ENCODE data around the gene GAS2L3.
"Not testable (repeated sequence)": the region's sequence is repeated elsewhere in the genome, so short reads cannot be mapped to it uniquely, and the experiment has no call there.

The GAS2L3 gene

DNA sequence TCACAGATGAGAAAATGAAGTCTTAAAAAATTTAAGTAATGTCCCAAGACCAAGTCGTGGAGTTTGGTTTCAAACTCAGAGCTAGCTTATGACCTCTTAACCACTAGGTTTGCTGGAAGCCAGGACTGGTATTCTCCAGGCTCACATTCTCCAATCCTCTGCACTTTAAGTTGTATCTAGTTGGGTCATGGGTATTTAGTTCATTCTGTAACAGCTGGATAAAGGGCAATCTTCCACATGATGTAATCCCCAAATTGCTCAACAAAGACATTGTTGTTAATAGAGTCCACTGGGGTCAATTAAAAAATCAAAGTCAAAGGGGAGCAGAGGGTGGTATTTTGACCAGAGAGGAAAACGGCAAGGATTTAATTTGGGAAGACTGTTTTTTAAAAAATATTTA, 17.8 kb upstream of the GAS2L3 start:
- Histone ChIP-seq H3K9me3 (ENCODE audit: severe bottlenecking) (no peaks in the 10 kb centered on the region), H3K4me3 (ENCODE audit: low read depth, low read length) (no peak overlapping the region), H3K27me3 (ENCODE audit: insufficient read depth, low read depth, severe bottlenecking) (no peaks in the 10 kb centered on the region), H3K36me3 (no peaks in the 10 kb centered on the region), H3K27ac (no peak overlapping the region)
- TF ChIP-seq CTCF (IDR thresholded peaks at IDR 0.05; ENCODE audit: low read depth, low read length) = no peak
- no peak for DNase-seq

- no peak overlapping the region for H3K4me3 ChIP-seq (ENCODE audit: low read depth, low read length)
- H3K9me3 ChIP-seq (ENCODE audit: severe bottlenecking) = no peaks in the 10 kb centered on the region
- TF ChIP-seq CTCF (IDR thresholded peaks at IDR 0.05; ENCODE audit: low read depth, low read length) = no peak
- no peak for DNase-seq
- H3K36me3 ChIP-seq = no peaks in the 10 kb centered on the region
- H3K27me3 ChIP-seq (ENCODE audit: insufficient read depth, low read depth, severe bottlenecking) = no peaks in the 10 kb centered on the region
- no peak overlapping the region for H3K27ac ChIP-seq
These were observed 16.1 kb upstream of the GAS2L3 start for GRCh38 chr12:100557357-100557756.

DNA sequence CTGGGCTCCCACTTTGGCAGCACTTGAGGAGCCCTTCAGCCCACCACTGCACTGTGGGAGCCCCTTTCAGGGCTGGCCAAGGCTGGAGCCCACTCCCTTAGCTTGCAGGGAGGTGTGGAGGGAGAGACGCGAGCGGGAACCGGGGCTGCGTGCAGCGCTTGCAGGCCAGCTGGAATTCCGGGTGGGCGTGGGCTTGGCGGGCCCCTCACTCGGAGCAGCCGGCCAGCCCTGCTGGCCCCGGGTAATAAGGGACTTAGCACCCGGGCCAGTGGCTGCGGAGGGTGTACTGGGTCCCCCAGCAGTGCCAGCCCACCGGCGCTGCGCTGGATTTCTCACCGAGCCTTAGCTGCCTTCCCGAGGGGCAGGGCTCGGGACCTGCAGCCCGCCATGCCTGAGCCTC, 14.2 kb upstream of the GAS2L3 start:
- H3K4me3 ChIP-seq (ENCODE audit: low read depth, low read length); H3K27ac ChIP-seq; DNase-seq; H3K27me3 ChIP-seq (ENCODE audit: insufficient read depth, low read depth, severe bottlenecking); H3K36me3 ChIP-seq; H3K9me3 ChIP-seq (ENCODE audit: severe bottlenecking): not testable (repeated sequence)

- DNase-seq = no peak
- H3K36me3 ChIP-seq = no peaks in the 10 kb centered on the region
- H3K27ac ChIP-seq = no peak overlapping the region
- no peak overlapping the region for H3K4me3 ChIP-seq (ENCODE audit: low read depth, low read length)
- H3K27me3 ChIP-seq (ENCODE audit: insufficient read depth, low read depth, severe bottlenecking) = no peaks in the 10 kb centered on the region
- no peak for TF ChIP-seq CTCF (IDR thresholded peaks at IDR 0.05; ENCODE audit: low read depth, low read length)
- H3K9me3 ChIP-seq (ENCODE audit: severe bottlenecking) = no peaks in the 10 kb centered on the region
These were observed 9.4 kb upstream of the GAS2L3 start for GRCh38 chr12:100564090-100564489.

DNA sequence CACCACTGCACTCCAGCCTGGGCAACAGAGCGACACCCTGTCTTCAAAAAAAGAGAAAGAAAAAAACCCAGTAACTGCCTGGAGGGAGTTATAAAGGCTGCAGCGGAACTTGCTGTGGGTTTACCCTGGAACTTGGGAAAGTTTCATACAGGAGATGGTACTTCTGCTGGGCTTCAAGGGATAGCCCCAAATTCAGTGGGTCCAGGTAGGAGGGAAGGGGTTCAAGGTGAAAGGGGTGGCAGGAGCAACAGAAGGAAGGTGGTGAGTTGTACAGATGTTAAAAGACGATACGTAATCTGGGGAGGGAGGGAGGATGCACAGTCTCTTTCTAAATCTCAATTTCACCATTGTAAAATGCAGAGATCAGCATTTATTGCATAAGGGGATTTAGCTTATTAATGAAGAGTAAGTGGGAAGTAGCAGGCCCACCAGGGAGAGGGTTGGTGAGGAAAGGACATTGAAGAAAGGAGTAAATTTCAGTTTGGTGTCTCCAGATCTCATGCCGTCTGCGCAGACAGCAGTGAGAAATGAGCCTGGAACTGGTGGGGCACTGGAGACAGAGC, 8.5 kb upstream of the GAS2L3 start:
- Histone ChIP-seq H3K4me3 (ENCODE audit: low read depth, low read length) (no peak overlapping the region), H3K27ac (no peak overlapping the region)
- DNase-seq = no peak

DNA sequence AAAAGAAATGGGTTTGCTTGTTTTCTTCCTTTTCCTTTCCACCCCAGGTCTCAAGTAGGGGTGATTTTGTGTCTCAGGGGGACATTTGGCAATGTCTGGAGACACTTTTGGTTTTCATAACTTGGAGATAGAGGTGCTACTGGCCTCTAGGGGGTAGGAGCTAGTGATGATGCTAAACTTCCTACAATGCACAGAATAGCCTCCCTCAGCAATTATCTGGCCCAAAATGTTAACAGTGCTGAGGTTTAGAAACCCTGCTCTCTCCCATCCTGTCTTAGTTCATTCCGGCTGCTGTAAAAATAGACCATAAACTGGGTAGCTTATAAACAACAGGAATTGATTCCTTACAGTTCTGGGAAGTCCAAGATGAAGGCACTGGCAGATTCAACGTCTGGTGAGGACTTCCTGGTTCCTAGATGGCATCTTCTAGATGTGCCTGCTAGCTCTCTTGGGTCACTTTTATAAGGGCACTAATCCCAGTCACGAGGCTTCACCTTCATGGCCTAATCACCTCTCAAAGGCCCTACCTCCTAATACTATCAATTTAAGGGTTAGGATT, 7.4 kb upstream of the GAS2L3 start:
- Histone ChIP-seq H3K9me3 (ENCODE audit: severe bottlenecking) (no peaks in the 10 kb centered on the region), H3K36me3 (no peaks in the 10 kb centered on the region), H3K27ac (no peak overlapping the region), H3K4me3 (ENCODE audit: low read depth, low read length) (no peak overlapping the region), H3K27me3 (ENCODE audit: insufficient read depth, low read depth, severe bottlenecking) (no peaks in the 10 kb centered on the region)
- no peak for TF ChIP-seq CTCF (IDR thresholded peaks at IDR 0.05; ENCODE audit: low read depth, low read length)
- DNase-seq = no peak

More for the DNA sequence above, 8.5 kb upstream of the GAS2L3 start:
- Histone ChIP-seq H3K36me3 (no peaks in the 10 kb centered on the region), H3K9me3 (ENCODE audit: severe bottlenecking) (no peaks in the 10 kb centered on the region), H3K27me3 (ENCODE audit: insufficient read depth, low read depth, severe bottlenecking) (no peaks in the 10 kb centered on the region)
- TF ChIP-seq CTCF (IDR thresholded peaks at IDR 0.05; ENCODE audit: low read depth, low read length) = no peak
